CD4-positive, alpha-beta T cell (primary cell): ENCODE results near the gene ACVR2B. TPM values are rescaled to one million over a fixed set of nuclear protein-coding genes. Genes with fewer than 3 reads are reported as not detected.

Experiments
- ATAC-seq: fragments of 200-7000 bp; cut with Tn5 transposase; one replicate; pipeline ENCODE4 v1.10.0; 2022; ENCODE audit warnings: mild to moderate bottlenecking; ENCODE audit not compliant: poor library complexity
- CTCF ChIA-PET: fragments of 350-600 bp; sonication (Branson Sonifier 250); formaldehyde crosslinking; loops from one replicate; lab custom pipeline; 2021; ENCODE audit warnings: antibody characterized with exemption, inconsistent platforms; lab: Charles Lee
- POLR2A ChIA-PET: fragments of 350-600 bp; sonication (Branson Sonifier 250); formaldehyde crosslinking; loops from one replicate; lab custom pipeline; 2021; ENCODE audit warnings: antibody characterized with exemption, inconsistent platforms; lab: Charles Lee
- DNase-seq, 14 experiments: peaks; one replicate each; pipeline ENCODE4 v3.0.0-alpha.2; 2013 to 2020; ENCODE audit warnings: mixed read lengths in 2 of 14
- H3K27ac ChIP-seq, 2 donors: one replicate each; pipeline versions ENCODE4 v1.5.1 to v1.7.0; 2013; ENCODE audit warnings: low read length in 2 of 2, low read depth in 1 of 2, mild to moderate bottlenecking in 1 of 2
- H3K27me3 ChIP-seq, 2 experiments: 1 replicate in 1 of 2; 2 replicates in 1 of 2; pipeline versions ENCODE4 v1.6.1 to v1.7.0; 2013; ENCODE audit warnings: low read length in 2 of 2, control low read depth in 1 of 2, mild to moderate bottlenecking in 1 of 2, moderate library complexity in 1 of 2; ENCODE audit not compliant: insufficient read depth in 2 of 2, control insufficient read depth in 1 of 2
- H3K36me3 ChIP-seq: one replicate; pipeline ENCODE4 v1.6.1; 2013; ENCODE audit warnings: low read length, control low read depth; ENCODE audit not compliant: insufficient read depth
- H3K4me1 ChIP-seq: one replicate; pipeline ENCODE4 v1.6.1; 2013; ENCODE audit warnings: low read length, control low read depth; ENCODE audit not compliant: insufficient read depth
- H3K4me3 ChIP-seq: one replicate; pipeline ENCODE4 v1.5.1; 2013; ENCODE audit warnings: mild to moderate bottlenecking, low read length, moderate library complexity
- H3K9me3 ChIP-seq, 2 experiments: 1 replicate in 1 of 2; 2 replicates in 1 of 2; pipeline versions ENCODE4 v1.6.1 to v1.7.0; 2013; ENCODE audit warnings: low read length in 2 of 2, mild to moderate bottlenecking in 2 of 2, control low read depth in 1 of 2, moderate library complexity in 1 of 2; ENCODE audit not compliant: control insufficient read depth in 1 of 2, insufficient read depth in 1 of 2
- H3K27ac Mint-ChIP-seq: one replicate; pipeline ENCODE4 v1.8.0; 2020; ENCODE audit warnings: mixed read lengths
- H3K27me3 Mint-ChIP-seq: one replicate; pipeline ENCODE4 v1.8.0; 2021; ENCODE audit warnings: mixed read lengths
- H3K36me3 Mint-ChIP-seq: one replicate; pipeline ENCODE4 v1.8.0; 2021; ENCODE audit warnings: low read depth, mixed read lengths
- H3K4me1 Mint-ChIP-seq: one replicate; pipeline ENCODE4 v1.8.0; 2021; ENCODE audit warnings: low read depth, mixed read lengths
- H3K4me3 Mint-ChIP-seq: one replicate; pipeline ENCODE4 v1.8.0; 2020; ENCODE audit warnings: mild to moderate bottlenecking, mixed read lengths
- H3K9me3 Mint-ChIP-seq: one replicate; pipeline ENCODE4 v1.8.0; 2020; ENCODE audit warnings: mixed read lengths
- CTCF ChIP-seq: fragments of 200-600 bp; IDR thresholded peaks from one replicate; pipeline ENCODE4 v1.8.0; 2022; ENCODE audit warnings: antibody characterized with exemption, mild to moderate bottlenecking
- intact Hi-C, 2 experiments: fragments of 100-400 bp; cut with DNase I in 1 of 2; cut with micrococcal nuclease in 1 of 2; formaldehyde crosslinking; loops; one replicate each; pipeline versions ENCODE4 v1.15.1 to v1.9.0; 2023 to 2025; cut with DNase I, micrococcal nuclease
- total RNA-seq, 174 experiments: library from RNA in 2 of 174; stranded (reverse) in 2 of 174; gene quantifications; one replicate each; pipeline ENCODE4 v1.2.3 and lab custom pipeline; 2021 to 2026

Gene ACVR2B
- total RNA-seq, 2 experiments from 2014 or later: 3.6 to 4.3 TPM

GRCh38 chr3:38496131-38496910 is 42.6 kb downstream of the ACVR2B start, which contains the start of gene EXOG:
Gene EXOG, plus strand, starts transcription at chr3:38496340. Its CDS starts 28 bp downstream, at chr3:38496368.
- DNase-seq (peak; percentile 92 to 97 (median 95)), ATAC-seq (peak; percentile 92)
- TF ChIP-seq CTCF: peak; percentile 89
- Histone ChIP-seq H3K36me3 (peaks cover 11% of the 10 kb centered on the region), H3K9me3 (no peaks in the 10 kb centered on the region), H3K27me3 (no peaks in the 10 kb centered on the region), H3K4me1 (peaks cover 10% of the 10 kb centered on the region), H3K27ac (peak within 1 kb of the TSS in 1 of 2 donors; percentile 27), H3K4me3 (peak within 1 kb of the TSS; percentile 93)
- Mint-ChIP-seq H3K4me3 (peak within 1 kb of the TSS; percentile 90), H3K4me1 (peaks cover 31% of the 10 kb centered on the region), H3K27me3 (no peaks in the 10 kb centered on the region), H3K36me3 (peaks cover 41% of the 10 kb centered on the region), H3K27ac (peak within 1 kb of the TSS; percentile 59), H3K9me3 (no peaks in the 10 kb centered on the region)
- ChIA-PET POLR2A (interaction anchor here (0.6 to 2.1 kb wide), 8 partner anchors 16 to 951 kb away, joined by 3 to 8 read pairs (median 4); no protein-coding TSS in a partner anchor), CTCF (interaction anchor here (0.8 to 3.6 kb wide), 13 partner anchors 14 to 792 kb away, joined by 3 to 24 read pairs (median 4); partner anchors contain the start of genes OXSR1 and XYLB)
- intact Hi-C loops: loop anchor here (1.0 to 10.0 kb wide), 9 partner anchors 154 to 788 kb away; partner anchors contain the start of genes ACAA1 (in 1 of the 2), CX3CR1 (in 1 of the 2) and MYD88 (in 1 of the 2)

- intact Hi-C loops: loop anchor here in 1 of 2 experiments (5.0 to 10.0 kb wide), 5 partner anchors 360 to 788 kb away; partner anchors contain the start of genes ACAA1, CX3CR1 and MYD88
- peaks cover 31% of the 10 kb centered on the region for H3K4me1 Mint-ChIP-seq
- H3K27ac ChIP-seq: no peak overlapping the region
- DNase-seq: no peak
- ChIA-PET POLR2A (interaction anchor here (0.6 to 2.1 kb wide), 7 partner anchors 16 to 951 kb away, joined by 3 to 8 read pairs (median 5); no protein-coding TSS in a partner anchor), CTCF (interaction anchor here (0.9 to 3.6 kb wide), 6 partner anchors 24 to 332 kb away, joined by 3 to 24 read pairs (median 4); partner anchors contain the start of genes OXSR1 and XYLB)
- peaks cover 48% of the 10 kb centered on the region for H3K36me3 Mint-ChIP-seq
- H3K27me3 ChIP-seq: no peaks in the 10 kb centered on the region
- H3K4me3 Mint-ChIP-seq: peak overlapping the region; percentile 90
- no peaks in the 10 kb centered on the region for H3K9me3 Mint-ChIP-seq
- H3K9me3 ChIP-seq: no peaks in the 10 kb centered on the region
- H3K27me3 Mint-ChIP-seq: no peaks in the 10 kb centered on the region
- peak overlapping the region; percentile 59 for H3K27ac Mint-ChIP-seq
- H3K4me3 ChIP-seq: peak overlapping the region; percentile 93
- no peak for TF ChIP-seq CTCF
- ATAC-seq: no peak
- peaks cover 10% of the 10 kb centered on the region for H3K4me1 ChIP-seq
- H3K36me3 ChIP-seq: peaks cover 15% of the 10 kb centered on the region
Observed at GRCh38 chr3:38497031-38497430, 43.3 kb downstream of the ACVR2B start.

- no peak for TF ChIP-seq CTCF
- H3K27ac Mint-ChIP-seq: no peak overlapping the region
- H3K27ac ChIP-seq: no peak overlapping the region
- H3K36me3 Mint-ChIP-seq: peaks cover 76% of the 10 kb centered on the region
- H3K27me3 ChIP-seq: no peaks in the 10 kb centered on the region
- DNase-seq (no peak), ATAC-seq (no peak)
- peaks cover 8% of the 10 kb centered on the region for H3K4me1 ChIP-seq
- no peak overlapping the region for H3K4me3 ChIP-seq
- H3K4me1 Mint-ChIP-seq: peaks cover 30% of the 10 kb centered on the region
- no peak overlapping the region for H3K4me3 Mint-ChIP-seq
- ChIA-PET POLR2A (no interaction called here), CTCF (no interaction called here)
- intact Hi-C loops: no loop called here
- H3K9me3 ChIP-seq: no peaks in the 10 kb centered on the region
- H3K9me3 Mint-ChIP-seq: no peaks in the 10 kb centered on the region
- peaks cover 31% of the 10 kb centered on the region for H3K36me3 ChIP-seq
- no peaks in the 10 kb centered on the region for H3K27me3 Mint-ChIP-seq
Observed at GRCh38 chr3:38500688-38501417, 47.2 kb downstream of the ACVR2B start.
